Measurements from ENCODE around the gene PPM1D. TPM values are rescaled to one million over a fixed set of nuclear protein-coding genes. Genes with fewer than 3 reads are reported as not detected.
A peak's percentile ranks its signal among the peaks of the same experiment; 100 is the strongest.
"Not testable (repeated sequence)": the region's sequence is repeated elsewhere in the genome, so short reads cannot be mapped to it uniquely, and the experiment has no call there.

PPM1D gene
- 20.8 and 21.2 TPM in 2 replicates for total RNA-seq
- long read RNA-seq, full-length matches to known transcripts, result 62 of 79 reads
- long read RNA-seq, partial matches to known transcripts, result 4 of 79 reads
- long read RNA-seq, other reads (novel, unspliced or antisense), result 13 of 79 reads

DNA sequence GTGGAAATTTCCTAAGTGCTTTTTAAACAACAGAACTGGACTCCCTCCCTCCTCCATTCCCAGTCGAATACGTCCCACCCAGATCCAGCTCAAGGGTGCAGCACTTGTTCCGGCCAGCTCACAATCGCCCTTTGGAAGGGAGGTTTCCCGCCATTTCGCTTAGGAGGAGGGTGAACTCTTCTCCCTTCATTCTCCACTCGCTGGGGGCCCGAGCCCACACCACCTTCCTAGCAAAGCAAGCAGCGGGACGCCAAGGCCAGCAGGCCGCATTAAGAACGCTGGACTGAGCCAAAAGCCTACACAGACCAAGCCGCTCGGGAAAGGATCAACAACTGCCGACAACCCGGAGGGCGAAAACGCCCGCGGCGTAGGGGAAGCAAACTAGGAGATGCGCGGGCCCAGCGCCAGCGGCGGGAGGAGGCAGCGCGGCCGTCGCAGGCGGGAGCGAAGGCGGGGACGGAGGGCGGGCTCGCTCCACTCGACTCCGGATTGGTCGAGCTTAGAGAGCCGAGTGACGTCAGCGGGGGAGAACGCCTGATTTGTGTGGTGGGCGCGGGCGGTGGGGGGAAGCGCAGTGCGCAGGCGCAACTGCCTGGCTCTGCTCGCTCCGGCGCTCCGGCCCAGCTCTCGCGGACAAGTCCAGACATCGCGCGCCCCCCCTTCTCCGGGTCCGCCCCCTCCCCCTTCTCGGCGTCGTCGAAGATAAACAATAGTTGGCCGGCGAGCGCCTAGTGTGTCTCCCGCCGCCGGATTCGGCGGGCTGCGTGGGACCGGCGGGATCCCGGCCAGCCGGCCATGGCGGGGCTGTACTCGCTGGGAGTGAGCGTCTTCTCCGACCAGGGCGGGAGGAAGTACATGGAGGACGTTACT is at the start of gene PPM1D:
Gene PPM1D, plus strand, starts transcription at position 574 of the 870 bp plus-strand sequence. Its CDS starts 222 bp downstream, at position 796.
- DNase-seq (ENCODE audit: low spot score, unreplicated experiment), result peak; percentile 96
- H3K27me3 Mint-ChIP-seq, result peaks cover 8% of the 10 kb centered on the region
- no peak for TF ChIP-seq CTCF (IDR thresholded peaks at IDR 0.05; ENCODE audit: unreplicated experiment)
- H3K4me3 Mint-ChIP-seq (ENCODE audit: low read depth), result peak within 1 kb of the TSS; percentile 98
- peak within 1 kb of the TSS; percentile 99 for H3K27ac Mint-ChIP-seq
- no peaks in the 10 kb centered on the region for H3K9me3 Mint-ChIP-seq (ENCODE audit: low read depth)
- peaks cover 26% of the 10 kb centered on the region for H3K4me1 Mint-ChIP-seq (ENCODE audit: low read depth)
- H3K36me3 Mint-ChIP-seq (ENCODE audit: insufficient read depth), result no peaks in the 10 kb centered on the region

- not testable (repeated sequence) for H3K9me3 Mint-ChIP-seq (ENCODE audit: low read depth); H3K4me1 Mint-ChIP-seq (ENCODE audit: low read depth); DNase-seq (ENCODE audit: low spot score, unreplicated experiment); H3K27me3 Mint-ChIP-seq; H3K4me3 Mint-ChIP-seq (ENCODE audit: low read depth)
- Mint-ChIP-seq H3K36me3 (ENCODE audit: insufficient read depth) (peaks cover 16% of the 10 kb centered on the region), H3K27ac (peak overlapping the region; percentile 76)
These were observed 47.7 kb upstream of the PPM1D start for GRCh38 chr17:60552255-60552654.

- H3K27ac Mint-ChIP-seq, result no peak overlapping the region
- no peak for DNase-seq (ENCODE audit: low spot score, unreplicated experiment)
These were observed 45.6 kb upstream of the PPM1D start for GRCh38 chr17:60554377-60554788.

DNA sequence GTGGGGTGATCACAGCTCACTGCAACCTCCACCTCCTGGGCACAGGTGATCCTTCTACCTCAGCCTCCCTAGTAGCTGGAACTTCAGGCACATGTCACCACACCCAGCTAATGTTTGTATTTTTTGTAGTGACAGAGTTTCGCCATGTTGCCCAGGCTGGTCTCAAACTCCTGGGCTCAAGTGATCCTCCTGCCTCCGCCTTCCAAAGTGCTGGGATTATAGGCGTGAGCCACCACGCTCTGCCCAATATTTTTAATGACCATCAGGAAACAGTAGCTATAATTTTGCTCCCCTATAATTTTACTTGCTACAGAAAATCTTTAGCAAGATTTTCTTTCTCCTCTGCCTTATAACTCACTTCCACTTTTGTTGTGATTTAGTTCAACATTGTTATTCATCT is 44.2 kb upstream of the PPM1D start:
- Mint-ChIP-seq H3K27me3 (no peaks in the 10 kb centered on the region), H3K4me1 (ENCODE audit: low read depth) (no peaks in the 10 kb centered on the region), H3K27ac (no peak overlapping the region), H3K36me3 (ENCODE audit: insufficient read depth) (peaks cover 17% of the 10 kb centered on the region), H3K9me3 (ENCODE audit: low read depth) (peaks cover 23% of the 10 kb centered on the region), H3K4me3 (ENCODE audit: low read depth) (no peak overlapping the region)
- TF ChIP-seq CTCF (IDR thresholded peaks at IDR 0.05; ENCODE audit: unreplicated experiment), result no peak
- DNase-seq (ENCODE audit: low spot score, unreplicated experiment), result no peak

More at GRCh38 chr17:60554377-60554788, 45.6 kb upstream of the PPM1D start:
- no peaks in the 10 kb centered on the region for H3K4me1 Mint-ChIP-seq (ENCODE audit: low read depth)
- H3K27me3 Mint-ChIP-seq, result no peaks in the 10 kb centered on the region
- peaks cover 23% of the 10 kb centered on the region for H3K9me3 Mint-ChIP-seq (ENCODE audit: low read depth)
- H3K36me3 Mint-ChIP-seq (ENCODE audit: insufficient read depth), result peaks cover 19% of the 10 kb centered on the region
- no peak for TF ChIP-seq CTCF (IDR thresholded peaks at IDR 0.05; ENCODE audit: unreplicated experiment)
- no peak overlapping the region for H3K4me3 Mint-ChIP-seq (ENCODE audit: low read depth)

GRCh38 chr17:60557805-60558204 is 42.2 kb upstream of the PPM1D start:
- Mint-ChIP-seq H3K9me3 (ENCODE audit: low read depth) (peaks cover 23% of the 10 kb centered on the region), H3K4me3 (ENCODE audit: low read depth) (no peak overlapping the region), H3K36me3 (ENCODE audit: insufficient read depth) (peaks cover 15% of the 10 kb centered on the region)

More at GRCh38 chr17:60557805-60558204, 42.2 kb upstream of the PPM1D start:
- H3K4me1 Mint-ChIP-seq (ENCODE audit: low read depth), result peaks cover 1% of the 10 kb centered on the region
- H3K27ac Mint-ChIP-seq, result no peak overlapping the region
- TF ChIP-seq CTCF (IDR thresholded peaks at IDR 0.05; ENCODE audit: unreplicated experiment), result no peak
- no peaks in the 10 kb centered on the region for H3K27me3 Mint-ChIP-seq
- no peak for DNase-seq (ENCODE audit: low spot score, unreplicated experiment)

All from progenitor cell of endocrine pancreas (in vitro differentiated cells).